ENCODE measurements around the gene TRIB2. TPM values are rescaled to one million over a fixed set of nuclear protein-coding genes. Genes with fewer than 3 reads are reported as not detected.
"Not testable (repeated sequence)": the region's sequence is repeated elsewhere in the genome, so short reads cannot be mapped to it uniquely, and the experiment has no call there.

Gene TRIB2
- 32.1 TPM for total RNA-seq
- long read RNA-seq, full-length matches to known transcripts = 51 of 60 reads
- long read RNA-seq, partial matches to known transcripts = 5 of 60 reads
- long read RNA-seq, other reads (novel, unspliced or antisense) = 4 of 60 reads

- DNase-seq = peak; percentile 94
- intact Hi-C loops (cut with DNase I) = loop anchor here (5.0 to 10.0 kb wide), 9 partner anchors 91 to 892 kb away; no protein-coding TSS in a partner anchor
- peak; percentile 84 for ATAC-seq (ENCODE audit: poor library complexity)
Measured at GRCh38 chr2:12716282-12717190, at the start of gene TRIB2. Gene TRIB2, plus strand, starts transcription at chr2:12716936. Its CDS starts 1,372 bp downstream, at chr2:12718308.

GRCh38 chr2:12669036-12669435 lies 47.7 kb upstream of the TRIB2 start:
- DNase-seq = no peak
- ATAC-seq (ENCODE audit: poor library complexity) = no peak
- intact Hi-C loops (cut with DNase I) = no loop called here

GRCh38 chr2:12672711-12673315 lies 43.9 kb upstream of the TRIB2 start:
- intact Hi-C loops (cut with DNase I) = no loop called here
- DNase-seq (no peak), ATAC-seq (ENCODE audit: poor library complexity) (no peak)

DNA sequence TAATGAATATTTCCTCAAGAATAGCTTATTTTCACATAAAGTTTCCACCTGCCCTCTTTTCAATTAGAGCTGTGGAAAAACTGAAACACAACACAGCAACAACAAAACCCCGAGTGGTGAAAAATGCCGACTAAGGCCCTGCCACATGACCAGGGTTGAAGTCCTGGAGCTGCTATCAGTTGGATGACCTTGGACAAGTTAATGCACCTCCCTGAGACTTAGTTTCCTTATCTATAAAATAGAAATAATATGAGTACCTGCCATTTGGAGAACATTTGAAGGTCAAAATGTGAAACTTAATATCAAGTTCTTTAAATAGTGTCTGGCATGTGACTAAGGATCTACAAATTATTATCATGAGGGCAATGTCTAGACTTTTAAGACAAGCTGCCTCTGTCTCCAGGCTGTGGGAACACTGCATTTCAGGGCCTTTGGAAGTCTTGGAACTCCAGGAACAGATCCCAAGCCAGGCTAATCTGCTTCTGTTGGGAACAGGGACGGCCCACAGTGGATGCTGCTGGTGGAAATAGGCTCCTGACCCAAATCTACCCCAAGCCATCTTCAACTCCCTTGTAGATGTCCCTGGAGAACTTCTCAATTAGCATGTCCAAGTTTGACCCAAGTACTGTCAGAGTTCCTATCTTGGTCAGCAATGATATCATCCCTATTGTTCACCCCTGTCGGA lies 42.0 kb upstream of the TRIB2 start:
- peak; percentile 18 for ATAC-seq (ENCODE audit: poor library complexity)
- intact Hi-C loops (cut with DNase I) = no loop called here

GRCh38 chr2:12675352-12675795 lies 41.4 kb upstream of the TRIB2 start:
- DNase-seq = no peak
- ATAC-seq (ENCODE audit: poor library complexity) = peak; percentile 49
- intact Hi-C loops (cut with DNase I) = no loop called here

More for the DNA sequence above, 42.0 kb upstream of the TRIB2 start:
- no peak for DNase-seq

GRCh38 chr2:12675801-12676200 lies 40.9 kb upstream of the TRIB2 start:
- intact Hi-C loops (cut with DNase I) = no loop called here
- ATAC-seq (ENCODE audit: poor library complexity) = no peak

DNA sequence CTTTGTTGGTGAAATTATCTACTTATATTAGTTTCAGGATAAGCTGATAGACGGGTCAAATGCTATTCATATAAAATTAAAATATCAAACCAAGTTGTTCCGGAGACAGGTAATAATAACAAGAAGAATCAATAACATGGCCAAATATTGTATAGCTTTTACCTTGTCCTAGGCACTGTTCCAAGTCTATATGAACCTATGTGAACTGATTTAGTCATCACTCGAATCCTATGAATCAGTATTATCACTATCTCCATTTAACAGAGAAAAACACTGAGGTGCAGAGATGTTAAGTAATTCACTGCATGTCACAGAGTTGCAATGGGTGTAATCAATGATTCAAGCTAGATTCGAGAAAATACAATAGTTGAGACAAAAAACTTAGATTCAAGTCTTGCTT lies 40.0 kb upstream of the TRIB2 start:
- no peak for ATAC-seq (ENCODE audit: poor library complexity)
- intact Hi-C loops (cut with DNase I) = no loop called here
- DNase-seq = no peak

More at GRCh38 chr2:12675801-12676200, 40.9 kb upstream of the TRIB2 start:
- no peak for DNase-seq

- intact Hi-C loops (cut with DNase I) = no loop called here
- DNase-seq (no peak), ATAC-seq (ENCODE audit: poor library complexity) (no peak)
Measured at GRCh38 chr2:12678186-12678585, 38.5 kb upstream of the TRIB2 start.

- no peak for DNase-seq
- intact Hi-C loops (cut with DNase I) = no loop called here
- ATAC-seq (ENCODE audit: poor library complexity) = peak; percentile 42
Measured at GRCh38 chr2:12679550-12680072, 37.1 kb upstream of the TRIB2 start.

GRCh38 chr2:12680115-12680514 lies 36.6 kb upstream of the TRIB2 start:
- ATAC-seq (ENCODE audit: poor library complexity); intact Hi-C loops (cut with DNase I): not testable (repeated sequence)

DNA sequence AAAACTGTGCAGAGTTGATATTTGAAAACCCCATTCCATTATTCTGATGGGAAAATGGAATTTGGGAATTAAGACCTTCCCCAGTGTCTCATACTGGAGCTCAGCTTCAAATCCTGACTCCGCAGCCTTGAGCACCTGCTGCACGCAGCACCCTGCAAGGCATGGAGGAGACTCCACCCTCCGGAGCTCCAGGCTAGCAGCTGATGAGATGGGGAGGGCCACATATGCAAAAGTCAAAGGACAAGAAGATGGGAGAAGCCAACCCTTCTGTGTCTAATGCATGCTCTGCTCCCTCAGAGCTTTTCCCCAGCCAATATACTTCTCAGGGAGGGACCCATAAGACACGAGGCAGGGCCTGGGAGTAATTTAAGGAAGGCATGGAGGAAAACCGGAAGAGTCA lies 34.7 kb upstream of the TRIB2 start:
- ATAC-seq (ENCODE audit: poor library complexity) (no peak), DNase-seq (no peak)
- intact Hi-C loops (cut with DNase I) = no loop called here

More at GRCh38 chr2:12680115-12680514, 36.6 kb upstream of the TRIB2 start:
- not testable (repeated sequence) for DNase-seq

DNA sequence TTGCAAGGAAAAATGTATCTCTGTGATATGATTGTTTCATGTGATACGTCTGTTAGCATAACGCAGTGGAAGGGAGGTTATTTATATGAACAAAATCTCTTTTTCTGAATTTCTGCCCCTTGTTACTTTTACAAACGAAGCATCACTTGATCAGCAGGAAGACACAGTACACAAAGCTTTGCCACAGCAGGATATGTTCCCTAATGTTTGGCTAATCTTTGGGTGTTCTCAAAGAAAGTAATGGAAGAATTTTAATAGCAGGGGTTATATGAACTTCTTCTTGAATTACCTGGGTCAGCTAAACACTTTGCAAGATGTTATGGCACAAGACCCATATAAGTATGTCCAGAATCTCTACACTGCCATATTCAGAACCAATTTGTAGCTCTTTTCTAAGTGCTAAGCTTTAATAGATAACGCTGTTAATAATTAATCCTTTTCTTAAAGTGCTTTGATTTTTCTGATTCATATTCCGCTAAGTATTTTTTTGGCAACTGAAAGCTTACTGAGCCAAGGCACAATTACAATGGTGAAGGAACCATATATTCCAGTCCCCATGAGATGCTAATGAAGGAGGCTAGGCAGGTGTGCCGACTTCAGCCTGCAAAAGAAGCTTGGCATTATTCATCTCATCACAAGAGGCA lies 33.2 kb upstream of the TRIB2 start:
- no peak for DNase-seq
- ATAC-seq (ENCODE audit: poor library complexity) = no peak
- intact Hi-C loops (cut with DNase I) = no loop called here

- no peak for DNase-seq
- intact Hi-C loops (cut with DNase I) = no loop called here
- ATAC-seq (ENCODE audit: poor library complexity) = peak; percentile 75
Measured at GRCh38 chr2:12684471-12684936, 32.2 kb upstream of the TRIB2 start.

DNA sequence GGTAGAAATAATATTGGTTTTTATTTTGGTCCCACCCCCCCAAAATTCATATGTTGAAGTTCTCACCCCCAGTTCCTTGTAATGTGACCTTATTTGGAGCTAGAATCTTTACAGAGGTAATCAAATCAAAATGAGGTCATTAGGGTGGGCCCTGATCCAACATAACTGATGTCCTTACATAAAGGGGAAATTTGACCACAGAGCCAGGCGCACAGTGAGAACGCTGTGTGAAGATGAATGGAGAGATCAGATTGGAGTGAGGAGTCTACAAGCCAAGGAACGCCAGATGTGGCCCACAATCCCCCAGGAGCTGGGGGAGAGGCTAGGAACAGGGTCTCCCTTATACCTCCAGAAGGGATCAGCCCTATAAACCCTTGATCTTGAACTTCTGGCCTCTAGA lies 31.6 kb upstream of the TRIB2 start:
- intact Hi-C loops (cut with DNase I) = no loop called here
- ATAC-seq (ENCODE audit: poor library complexity) (peak; percentile 26), DNase-seq (no peak)

DNA sequence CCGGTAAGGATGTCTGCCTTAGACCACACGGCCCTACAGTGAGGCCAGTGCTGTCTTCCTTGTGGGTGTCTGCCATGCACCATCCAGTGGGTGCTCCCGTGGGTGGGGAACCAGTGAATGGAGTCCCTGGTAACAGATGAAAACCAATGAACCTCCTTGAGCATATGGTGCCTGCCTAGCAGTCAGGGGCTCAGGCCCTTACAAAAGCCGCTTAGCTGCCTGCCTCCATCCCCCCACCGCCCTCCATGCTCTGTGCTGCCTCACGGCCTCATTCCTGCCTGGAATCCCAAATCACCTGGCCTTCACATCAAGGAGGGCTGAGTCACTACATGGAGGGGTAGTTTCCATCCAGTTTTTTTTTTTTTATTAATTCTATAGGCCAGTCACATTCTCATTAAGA lies 30.8 kb upstream of the TRIB2 start:
- intact Hi-C loops (cut with DNase I) = no loop called here
- no peak for DNase-seq
- ATAC-seq (ENCODE audit: poor library complexity) = no peak

DNA sequence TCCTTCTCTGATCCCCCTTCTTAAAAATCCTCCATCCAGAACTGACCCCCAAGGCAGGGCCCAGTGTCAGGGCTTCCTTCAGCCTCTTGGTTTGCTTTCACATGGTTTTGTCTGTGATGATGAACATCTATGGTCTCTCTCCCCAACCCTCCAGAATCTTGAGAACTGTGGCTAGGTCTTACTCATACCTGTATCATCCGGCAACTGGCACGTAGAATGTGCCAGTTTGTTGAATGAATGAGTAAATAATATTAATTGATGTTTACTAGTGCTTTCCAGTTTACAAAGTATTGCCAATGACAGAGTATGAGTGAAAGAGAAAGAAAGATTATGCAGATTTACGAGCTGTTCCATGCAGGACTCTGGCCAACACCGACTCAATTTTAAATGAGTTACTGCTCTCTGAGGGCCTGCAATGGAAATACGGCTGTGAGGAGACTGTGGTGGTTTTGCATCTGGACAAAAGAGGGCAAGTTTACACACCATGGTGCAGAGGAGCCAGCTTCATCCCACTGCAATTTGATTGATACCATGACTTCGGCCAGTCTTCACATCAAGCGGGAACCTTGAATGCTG lies 29.9 kb upstream of the TRIB2 start:
- intact Hi-C loops (cut with DNase I) = no loop called here
- ATAC-seq (ENCODE audit: poor library complexity) (no peak), DNase-seq (no peak)

DNA sequence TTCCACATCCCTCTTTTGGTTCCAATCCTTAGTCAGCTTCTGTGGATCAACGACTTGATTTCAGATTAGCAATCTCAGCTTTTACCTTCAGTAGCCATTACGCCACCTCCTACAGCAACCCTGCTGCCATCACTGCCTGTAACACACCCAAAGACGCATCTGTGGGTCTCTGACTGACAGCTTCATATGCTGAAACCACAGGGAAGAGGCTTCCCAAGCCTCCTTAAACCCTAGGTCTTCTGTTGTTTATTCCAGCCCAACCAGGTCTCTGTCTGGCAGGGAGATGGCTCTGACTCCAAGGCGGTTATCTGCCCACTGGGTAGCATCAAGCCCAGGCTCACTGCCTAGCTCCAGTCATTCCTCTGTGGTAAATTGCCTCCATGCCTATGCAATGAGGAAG lies 28.6 kb upstream of the TRIB2 start:
- no peak for ATAC-seq (ENCODE audit: poor library complexity)
- DNase-seq = no peak
- intact Hi-C loops (cut with DNase I) = no loop called here

- DNase-seq = no peak
- intact Hi-C loops (cut with DNase I) = no loop called here
- ATAC-seq (ENCODE audit: poor library complexity) = no peak
Measured at GRCh38 chr2:12688893-12689292, 27.8 kb upstream of the TRIB2 start.
